Ramos (cell line): Measurements from ENCODE around the gene C19orf44.
"Not testable (repeated sequence)": the region's sequence is repeated elsewhere in the genome, so short reads cannot be mapped to it uniquely, and the experiment has no call there.

Source experiments
- in situ Hi-C: fragments of 300-500 bp; cut with MboI; formaldehyde crosslinking; loops from one replicate; pipeline ENCODE4 v1.14.3; 2022; ENCODE audit warnings: low sequenced_read_pairs; ENCODE audit not compliant: unreplicated experiment

The C19orf44 gene

DNA sequence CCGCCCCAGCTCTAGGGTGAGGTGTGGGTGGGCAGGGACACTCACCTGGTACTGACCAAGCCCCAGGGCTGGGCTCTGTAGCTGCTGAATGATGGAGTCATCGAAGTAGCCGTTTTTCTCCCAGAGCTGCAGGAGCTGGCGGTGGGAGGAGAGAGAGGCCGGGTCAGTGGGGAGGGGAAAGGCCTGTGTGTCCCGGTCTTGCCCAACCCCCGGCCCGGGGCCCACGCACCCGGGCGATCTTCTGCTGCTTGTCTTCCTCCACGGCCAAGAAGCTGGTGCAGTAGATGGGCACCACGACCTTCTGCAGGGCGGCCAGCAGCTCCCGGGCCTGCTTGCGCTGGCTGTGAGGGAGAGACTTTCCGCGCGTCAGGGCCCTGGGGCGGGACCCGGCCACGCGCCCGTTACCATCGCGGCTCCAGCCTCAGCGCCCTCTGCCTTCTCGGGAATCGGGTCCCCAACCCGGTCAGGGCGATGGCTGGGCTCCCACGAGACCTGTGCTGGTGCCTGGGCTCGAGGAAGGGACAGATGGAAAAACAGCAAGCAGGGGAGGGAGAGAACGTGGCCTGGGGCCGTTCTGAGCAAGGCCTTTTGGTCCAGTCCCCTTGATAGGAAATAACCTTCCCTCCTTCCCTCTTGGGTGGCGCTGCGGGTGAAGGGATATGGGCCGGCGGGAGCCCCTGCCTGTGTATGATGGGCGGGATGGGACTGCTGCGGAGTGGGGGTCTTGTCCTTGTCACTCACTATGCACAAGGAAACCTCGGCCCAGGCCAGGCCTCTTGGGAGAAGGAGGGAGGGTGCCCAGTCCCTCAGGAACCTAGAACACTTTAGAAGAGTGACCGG is 34.6 kb downstream of the C19orf44 start:
- in situ Hi-C loops = no loop called here

DNA sequence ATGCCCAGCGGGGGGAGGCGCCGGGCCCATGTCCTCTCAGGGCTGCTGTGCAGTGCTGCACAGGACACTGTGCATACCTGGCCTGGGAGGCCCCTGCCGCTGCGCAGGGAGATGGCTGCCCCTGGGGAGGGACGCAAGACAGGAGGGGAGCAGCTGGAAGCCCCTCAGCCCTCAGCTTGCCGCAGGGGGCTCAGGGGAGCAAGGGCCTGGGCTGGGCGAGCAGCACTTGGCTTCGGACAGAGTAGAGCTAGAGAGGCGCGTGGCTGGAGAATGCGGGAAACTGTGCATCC is 35.1 kb downstream of the C19orf44 start:
- in situ Hi-C loops = no loop called here

DNA sequence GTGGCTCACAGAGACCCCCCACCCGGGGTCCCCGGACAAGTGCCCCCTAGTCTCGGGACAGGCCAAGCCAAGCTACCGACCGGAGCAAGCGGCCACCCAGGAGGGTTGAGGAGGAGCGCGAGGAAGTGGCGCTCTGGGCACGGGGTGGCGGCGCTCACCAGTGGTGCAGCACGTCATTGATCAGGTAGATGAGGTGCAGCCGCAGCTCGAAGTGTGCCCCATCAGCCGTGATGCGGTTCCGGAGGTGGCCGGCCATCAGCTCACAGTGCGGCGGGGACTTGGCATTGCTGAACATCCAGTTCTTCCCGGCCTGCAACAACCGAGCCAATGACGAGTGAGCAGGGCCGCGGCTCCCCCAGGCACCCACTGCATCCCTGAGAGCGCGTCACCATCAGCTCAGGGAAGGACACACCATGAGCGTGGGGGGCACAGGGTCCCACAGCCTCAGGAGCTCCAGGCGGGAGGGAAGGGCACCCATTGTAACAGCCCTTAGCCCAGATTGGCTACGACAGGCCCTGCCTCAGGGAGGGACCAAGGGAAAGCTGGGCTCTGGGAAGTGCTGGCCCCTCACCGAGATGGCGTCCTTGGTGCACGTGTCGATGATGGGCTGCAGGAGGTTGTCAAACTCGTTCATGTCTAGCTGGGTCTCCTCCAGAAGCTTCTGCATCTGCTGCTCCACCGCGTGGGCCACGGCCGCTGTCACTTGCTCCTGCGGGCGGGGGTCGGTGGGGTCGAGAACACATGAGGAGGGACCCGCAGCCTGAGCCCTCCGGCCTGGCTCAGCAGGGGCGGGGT is 36.4 kb downstream of the C19orf44 start:
- in situ Hi-C loops = no loop called here

DNA sequence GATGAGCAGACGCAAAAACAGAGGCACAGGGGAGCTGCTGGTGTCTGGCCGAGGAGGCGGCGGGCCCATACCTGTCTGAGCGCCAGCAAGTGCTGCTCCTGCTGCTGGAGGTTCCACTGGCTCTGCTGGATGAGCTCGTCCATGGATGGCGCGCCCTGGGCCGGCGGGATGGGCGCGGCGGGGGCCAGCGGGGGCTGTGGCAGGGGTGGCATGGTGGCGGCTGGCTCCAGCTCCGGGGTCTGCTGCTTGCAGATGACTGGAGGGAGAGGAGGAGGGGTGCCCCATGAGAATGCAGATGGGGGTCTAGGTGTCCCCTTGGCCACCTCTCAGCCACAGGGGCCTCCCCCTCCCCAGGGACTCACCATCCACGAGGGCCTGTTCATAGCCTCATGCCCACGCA is 39.2 kb downstream of the C19orf44 start:
- in situ Hi-C loops = no loop called here

DNA sequence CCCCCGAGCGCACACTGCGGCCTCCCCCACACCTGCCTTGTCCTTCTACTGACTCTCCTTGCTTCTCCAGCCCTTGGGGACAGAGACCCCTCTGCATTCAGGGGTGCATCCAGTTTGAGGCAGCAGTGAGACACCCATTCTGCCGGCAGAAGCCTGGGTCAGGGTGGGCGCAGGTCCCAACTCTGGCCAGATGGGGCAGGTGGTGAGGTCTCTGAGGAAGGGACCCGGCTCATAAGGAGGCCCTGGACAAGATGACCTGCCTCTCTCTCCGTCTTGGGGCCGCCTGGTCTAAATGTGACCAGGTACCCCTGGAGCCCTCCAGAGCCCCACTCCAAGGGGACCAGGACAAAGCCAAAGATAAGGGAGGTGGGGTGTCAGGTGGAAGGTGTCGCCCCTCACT is 39.9 kb downstream of the C19orf44 start:
- in situ Hi-C loops = no loop called here

DNA sequence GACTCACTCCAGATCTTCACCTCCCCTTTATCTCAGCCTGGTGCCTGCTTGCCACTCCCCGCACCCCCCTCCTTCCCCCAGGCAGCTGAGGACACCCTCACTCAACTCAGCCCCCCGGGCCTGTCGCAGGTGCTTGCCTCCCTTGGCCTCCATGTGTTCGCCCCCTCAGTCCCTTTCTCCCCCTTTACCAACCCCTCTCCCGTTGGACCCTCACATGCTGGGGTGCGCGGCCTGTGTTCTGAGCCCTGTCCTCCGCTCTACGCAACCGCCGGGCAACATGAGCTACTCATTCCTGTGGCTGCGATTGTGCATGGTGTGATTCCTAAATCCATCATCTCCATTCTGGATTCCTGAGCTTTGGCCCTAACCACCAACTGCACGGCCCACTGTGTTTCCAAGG is 40.9 kb downstream of the C19orf44 start:
- in situ Hi-C loops = no loop called here

DNA sequence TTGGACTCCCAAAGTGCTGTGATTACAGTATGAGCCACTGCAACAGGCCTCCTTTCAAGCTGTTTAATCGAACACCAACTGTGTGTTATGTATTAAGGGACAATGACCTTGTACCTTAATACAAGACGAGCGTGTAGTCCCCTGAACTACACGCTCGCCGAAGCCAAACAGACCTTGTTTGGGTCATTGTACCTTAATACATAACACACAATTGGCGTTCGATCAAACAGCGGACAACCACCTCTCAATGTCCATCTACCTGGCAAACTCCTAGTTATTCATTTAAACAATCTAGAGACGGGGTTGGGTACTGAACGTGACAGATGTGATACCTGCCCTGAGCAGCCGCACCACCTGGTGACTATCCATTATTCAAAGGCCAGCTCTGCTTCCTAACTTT is 44.8 kb downstream of the C19orf44 start:
- in situ Hi-C loops = no loop called here

DNA sequence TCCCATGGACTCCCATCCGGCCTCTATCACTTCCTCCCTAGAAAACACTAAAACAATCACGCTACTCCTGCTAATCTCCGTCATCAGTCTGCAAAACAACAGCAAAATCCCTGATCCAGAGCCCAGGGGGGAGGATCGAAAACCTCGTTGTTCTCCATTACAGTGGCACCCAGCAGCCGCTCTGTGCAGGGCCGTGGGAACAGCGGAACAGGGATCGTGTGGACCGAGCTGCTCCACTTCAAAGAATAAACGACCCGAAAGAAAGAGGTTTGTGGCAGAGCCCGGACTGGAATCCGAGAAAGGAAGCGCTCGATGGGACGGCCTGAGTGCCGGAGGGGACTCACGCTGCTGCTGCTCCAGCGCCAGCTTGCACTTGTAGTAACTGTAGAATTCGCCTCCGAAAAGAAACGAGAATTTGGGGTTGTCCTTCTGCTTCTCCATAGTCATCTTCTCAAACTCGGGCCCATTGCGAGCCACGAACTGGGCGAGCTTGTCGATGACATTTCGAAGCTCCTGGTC is 45.4 kb downstream of the C19orf44 start:
- in situ Hi-C loops = no loop called here

DNA sequence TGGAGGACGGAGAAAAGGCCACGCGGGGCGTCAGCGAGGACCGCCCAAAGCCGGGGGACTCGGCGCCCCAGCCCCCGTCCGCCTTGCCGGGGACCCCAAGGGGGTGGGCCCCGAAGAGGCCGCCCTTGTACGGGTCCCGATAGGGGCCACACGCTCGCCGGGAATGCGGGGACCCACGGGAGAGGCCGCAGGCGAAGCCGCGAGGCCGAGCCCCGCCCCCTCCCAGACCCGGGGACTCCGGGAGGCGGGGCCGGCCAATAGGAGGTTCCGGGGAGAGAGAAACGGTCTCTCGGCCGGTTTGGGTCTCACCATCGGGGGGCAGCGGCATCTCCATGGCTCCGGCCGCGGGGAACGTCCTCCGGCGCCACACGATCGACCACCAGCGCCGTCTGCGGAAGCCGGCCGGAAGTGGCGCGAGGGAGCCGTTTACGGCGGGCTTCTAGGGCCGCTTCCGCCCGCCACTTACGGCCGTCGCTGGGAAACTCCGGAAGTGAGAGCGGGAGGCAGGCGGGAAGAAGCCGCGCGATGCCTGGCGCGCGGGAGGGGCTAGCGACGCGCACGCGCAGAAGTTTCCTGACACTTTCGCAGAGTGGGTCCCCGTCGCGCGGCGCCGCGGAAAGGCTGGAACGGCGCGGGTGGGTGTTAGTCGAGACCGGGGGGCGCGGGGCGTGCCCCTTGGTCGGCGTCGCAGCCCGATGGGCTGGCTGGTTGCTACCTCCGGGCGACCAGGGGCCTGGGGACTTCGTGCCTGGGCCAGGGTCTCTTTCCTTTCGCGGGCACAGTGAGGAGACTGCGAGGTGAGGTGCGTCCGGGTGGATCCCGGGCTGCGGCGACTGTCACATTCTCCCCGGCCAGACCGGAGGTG is 46.1 kb downstream of the C19orf44 start, which contains the start of gene CHERP:
CHERP (minus strand) TSS at position 393 of the 865 bp plus-strand sequence; CDS start at position 334, 59 bp downstream.
- in situ Hi-C loops = no loop called here

DNA sequence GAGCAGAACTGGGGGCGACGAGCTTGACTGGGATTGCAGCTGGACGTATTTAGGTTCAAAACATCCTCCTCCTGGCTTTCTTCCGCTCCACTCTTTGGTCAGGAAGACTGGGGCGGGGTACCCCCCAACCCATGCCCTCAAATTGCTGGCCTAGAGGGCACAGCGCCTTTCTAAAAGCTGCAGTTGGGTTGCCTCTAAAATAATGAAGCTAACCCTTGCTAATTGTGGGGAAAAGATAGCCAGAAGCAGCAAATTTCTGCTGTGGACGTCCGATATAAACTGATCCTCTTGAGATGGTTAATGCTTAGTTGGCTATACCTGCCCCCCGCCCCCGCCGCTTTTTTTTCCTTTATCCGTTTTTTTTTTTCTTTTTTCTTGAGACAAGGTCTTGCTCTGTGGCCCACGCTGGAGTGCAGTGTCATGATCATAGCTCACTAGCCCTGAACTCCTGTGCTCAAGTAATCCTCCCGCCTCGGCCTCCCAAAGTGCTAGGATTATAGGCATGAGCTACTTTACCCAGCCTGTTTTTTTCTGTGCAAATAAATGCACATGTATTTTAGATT is 46.8 kb downstream of the C19orf44 start:
- in situ Hi-C loops = no loop called here

DNA sequence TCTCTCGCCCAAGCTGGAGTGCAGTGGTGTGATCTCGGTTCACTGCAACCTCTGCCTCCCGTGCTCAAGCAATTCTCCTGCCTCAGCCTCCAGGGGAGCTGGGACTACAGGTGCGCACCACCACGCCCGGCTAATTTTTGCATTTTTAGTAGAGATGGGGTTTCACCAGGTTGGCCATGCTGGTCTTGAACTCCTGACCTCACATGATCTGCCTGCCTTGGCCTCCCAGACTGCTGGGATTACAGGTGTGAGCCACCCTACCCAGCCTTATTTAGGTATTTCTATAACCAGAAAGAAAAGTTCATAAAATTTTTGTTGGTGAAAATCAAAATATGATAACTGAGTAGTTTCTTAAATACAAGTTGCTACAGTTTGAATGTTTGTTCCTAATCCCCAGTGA is 47.5 kb downstream of the C19orf44 start:
- in situ Hi-C loops = not testable (repeated sequence)

DNA sequence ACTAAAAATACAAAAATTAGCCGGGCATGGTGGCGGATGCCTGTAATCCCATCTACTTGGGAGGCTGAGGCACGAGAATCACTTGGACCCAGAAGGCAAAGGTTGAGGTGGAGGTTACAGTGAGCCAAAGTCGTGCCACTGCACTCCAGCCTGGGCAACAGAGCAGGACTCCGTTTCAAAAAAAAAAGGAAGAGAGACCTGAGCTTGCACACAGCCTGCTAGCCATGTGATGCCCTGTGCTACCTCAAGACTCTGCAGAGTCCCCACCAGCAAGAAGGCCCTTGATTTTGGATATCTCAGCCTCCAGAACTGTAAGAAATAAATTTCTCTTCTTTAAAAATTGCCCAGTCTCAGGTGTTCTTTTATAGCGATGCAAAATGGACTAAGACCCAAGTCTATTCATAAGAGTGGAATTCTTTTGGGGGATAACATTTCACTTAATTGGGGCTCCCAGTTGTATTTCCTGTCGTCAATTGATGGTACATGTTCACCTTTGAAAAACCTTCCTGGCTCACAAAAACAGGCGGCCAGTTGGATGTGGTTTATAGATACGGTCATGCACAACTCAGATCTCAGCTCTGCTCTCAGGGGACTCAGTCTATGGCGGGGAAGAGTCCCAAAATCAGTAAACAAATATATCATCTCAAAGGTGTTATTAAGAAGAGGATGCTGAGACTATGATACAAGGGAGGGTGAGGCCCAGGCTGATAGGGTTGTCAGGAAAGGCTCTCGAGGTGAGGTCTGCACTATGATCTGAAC is 48.5 kb downstream of the C19orf44 start:
- in situ Hi-C loops = no loop called here

DNA sequence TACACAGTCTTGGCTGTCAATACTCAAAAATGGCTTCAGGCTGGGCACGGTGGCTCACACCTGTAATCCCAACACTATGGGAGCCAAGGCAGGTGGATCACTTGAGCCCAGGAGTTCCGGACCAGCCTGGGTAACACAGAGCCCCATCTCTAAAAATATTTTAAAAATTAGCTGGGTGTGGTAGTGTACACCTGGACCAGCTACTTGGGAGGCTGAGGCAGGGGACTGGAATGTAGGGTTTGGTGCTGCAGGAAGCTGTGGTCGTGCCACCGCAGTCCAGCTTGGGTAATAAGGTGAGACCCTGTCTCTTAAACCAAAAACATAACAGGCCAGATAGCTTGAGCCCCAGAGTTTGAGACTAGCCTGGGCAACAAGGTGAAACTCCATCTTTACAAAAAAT is 52.8 kb downstream of the C19orf44 start:
- in situ Hi-C loops = no loop called here

DNA sequence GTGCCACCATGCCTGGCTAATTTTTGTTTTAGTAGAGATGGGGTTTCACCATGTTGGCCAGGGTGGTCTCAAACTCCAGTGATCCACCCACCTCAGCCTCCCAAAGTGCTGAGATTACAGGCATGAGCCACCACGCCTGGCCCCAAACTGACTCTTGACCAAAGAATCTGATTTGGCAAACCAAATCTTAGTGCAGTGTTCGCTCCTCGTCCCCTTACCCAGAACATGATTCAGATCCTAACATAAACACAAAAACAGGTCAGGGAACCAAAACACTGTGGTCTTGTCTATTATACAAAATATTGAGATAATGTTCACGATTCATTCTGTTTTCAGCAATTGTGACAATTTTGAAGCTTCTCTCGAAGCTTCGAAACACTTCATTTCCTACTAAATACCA is 55.7 kb downstream of the C19orf44 start:
- in situ Hi-C loops = not testable (repeated sequence)

DNA sequence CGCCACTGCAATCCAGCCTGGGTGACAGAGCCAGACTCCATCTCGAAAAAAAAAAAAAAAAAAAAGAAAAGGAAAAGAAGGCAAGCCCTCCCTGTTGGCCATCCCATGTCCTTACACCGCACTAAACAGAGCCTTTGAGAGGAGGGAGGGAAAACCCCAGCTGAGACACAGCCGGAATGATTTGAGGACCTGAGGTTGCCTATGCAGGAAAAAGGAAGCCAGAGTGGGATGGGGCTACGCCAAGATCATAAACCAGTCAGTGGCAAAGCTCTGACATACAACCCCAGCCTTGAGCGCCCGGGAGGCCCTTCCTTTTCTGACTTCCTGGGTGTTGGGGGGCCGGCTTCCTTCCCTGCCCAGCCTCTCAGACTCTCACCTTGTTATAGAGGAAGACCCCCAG is 58.6 kb downstream of the C19orf44 start:
- in situ Hi-C loops = no loop called here

DNA sequence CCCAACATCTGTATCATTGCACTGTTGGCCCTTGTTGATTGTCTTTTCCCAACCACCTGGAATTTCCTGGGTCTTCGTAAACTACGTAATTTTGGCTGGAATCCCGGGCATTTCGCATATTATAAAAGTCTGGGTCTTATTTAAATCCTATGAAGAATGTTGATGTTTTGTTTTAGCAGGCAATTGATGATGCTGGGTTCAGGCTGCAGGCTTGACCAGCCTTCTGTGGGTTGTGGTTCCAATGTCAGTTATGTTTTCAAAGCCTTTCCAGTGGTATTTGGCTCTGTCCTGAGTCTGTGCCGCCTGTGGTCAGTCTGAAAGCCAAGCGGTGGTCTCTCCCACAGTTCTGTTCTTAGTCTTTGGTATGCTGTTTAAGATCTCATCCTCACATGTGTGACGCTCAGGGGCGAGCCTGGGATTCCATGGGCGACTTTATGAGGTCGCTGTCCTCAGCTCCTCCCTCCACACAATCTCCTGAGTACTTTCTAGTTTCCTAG is 63.6 kb downstream of the C19orf44 start:
- in situ Hi-C loops = no loop called here

DNA sequence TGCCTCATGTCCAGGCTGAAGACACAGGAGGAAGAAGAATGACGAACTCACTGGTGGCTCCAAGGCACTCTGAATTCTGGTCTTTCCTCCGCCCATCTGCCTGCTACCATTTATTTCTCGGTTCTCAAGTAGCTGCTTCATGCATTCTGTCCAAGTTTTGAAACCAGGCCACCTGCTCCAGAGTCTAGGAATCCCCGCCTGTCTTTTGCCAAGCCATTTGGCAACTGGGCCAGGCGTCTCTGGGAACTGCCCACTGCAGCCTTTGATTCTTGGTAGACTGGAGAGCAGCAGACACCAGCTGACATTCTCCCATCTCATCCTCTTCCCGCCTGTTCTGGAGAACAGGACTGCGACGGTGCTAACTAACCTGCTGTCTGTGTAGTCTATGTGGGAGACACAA is 65.2 kb downstream of the C19orf44 start:
- in situ Hi-C loops = no loop called here

DNA sequence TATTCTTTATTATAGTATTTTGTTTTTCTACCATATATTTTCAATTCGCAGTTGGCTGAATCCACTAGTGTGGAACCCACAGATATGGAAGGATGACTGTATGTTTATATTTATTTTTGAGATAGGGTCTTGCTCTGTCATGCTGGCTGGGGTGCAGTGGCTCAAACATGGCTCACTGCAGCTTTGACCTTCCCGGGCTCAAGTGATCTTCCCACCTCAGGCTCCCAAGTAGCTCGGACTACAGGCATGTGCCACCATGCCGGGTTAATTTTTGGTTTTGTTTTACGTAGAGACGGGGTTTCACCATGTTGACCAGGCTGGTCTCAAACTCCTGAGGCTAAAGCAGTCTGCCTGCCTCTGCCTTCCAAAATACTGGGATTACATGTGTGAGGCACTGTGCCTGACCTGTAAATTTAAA is 66.4 kb downstream of the C19orf44 start:
- in situ Hi-C loops = no loop called here

DNA sequence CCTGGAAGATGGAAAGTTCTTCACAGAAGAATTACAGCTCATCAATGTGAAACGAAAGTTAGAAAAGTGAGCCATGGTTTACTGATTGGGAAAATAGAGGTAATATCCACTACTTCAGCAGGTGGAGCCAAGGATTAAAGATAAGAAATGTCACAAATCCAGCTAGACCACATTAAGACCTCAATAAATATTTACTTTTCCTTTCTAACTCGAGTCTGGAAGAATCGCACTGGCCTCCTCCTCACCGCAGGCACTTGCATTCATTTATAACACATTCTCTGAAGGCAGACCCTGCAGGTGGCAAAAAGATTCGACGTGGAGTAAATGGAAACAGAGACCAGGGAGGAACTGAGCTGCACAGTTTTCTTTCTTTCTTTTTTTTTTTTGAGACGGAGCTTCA is 68.6 kb downstream of the C19orf44 start:
- in situ Hi-C loops = no loop called here
